ENCODE measurements around the gene KHDC4.

DNA sequence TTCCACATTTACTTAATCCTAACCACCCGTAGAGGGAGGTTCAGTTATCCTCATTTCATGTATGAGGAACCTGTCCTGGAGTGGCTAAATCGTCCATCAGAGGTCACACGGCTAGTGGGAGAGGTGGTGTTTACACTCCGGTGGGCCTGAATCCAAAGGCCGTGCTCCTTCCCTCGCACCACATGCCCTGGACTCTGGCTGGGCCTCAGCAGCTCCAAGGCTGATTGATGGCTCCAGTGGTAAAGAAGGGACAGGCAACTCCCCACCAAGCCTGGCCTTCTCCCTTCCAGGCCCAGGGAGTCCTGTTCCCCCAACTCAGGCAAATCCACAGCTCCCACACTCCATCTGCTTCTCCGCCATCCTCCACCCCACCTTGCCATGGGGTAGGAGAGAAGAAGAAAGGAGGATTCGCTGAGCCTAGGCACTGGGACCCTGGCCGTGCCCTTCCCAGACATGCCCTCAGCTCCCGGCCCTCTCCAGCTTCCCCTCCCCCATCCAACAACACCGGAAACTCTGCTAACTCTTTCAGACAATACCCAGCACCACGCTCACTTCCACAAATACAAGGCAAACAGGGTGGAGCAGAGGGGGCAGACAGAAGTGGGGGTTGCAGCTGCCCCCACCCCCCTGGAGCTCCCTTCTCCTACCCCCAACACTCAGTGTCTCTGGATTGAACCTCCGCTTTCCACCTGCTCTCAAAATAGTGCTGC lies 33.3 kb upstream of the KHDC4 start:
- TF ChIP-seq, protein P1, sequence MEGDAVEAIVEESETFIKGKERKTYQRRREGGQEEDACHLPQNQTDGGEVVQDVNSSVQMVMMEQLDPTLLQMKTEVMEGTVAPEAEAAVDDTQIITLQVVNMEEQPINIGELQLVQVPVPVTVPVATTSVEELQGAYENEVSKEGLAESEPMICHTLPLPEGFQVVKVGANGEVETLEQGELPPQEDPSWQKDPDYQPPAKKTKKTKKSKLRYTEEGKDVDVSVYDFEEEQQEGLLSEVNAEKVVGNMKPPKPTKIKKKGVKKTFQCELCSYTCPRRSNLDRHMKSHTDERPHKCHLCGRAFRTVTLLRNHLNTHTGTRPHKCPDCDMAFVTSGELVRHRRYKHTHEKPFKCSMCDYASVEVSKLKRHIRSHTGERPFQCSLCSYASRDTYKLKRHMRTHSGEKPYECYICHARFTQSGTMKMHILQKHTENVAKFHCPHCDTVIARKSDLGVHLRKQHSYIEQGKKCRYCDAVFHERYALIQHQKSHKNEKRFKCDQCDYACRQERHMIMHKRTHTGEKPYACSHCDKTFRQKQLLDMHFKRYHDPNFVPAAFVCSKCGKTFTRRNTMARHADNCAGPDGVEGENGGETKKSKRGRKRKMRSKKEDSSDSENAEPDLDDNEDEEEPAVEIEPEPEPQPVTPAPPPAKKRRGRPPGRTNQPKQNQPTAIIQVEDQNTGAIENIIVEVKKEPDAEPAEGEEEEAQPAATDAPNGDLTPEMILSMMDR (conservative IDR thresholded peaks at IDR 0.05 in 1 of 2, IDR thresholded peaks at IDR 0.05 in 1 of 2; ENCODE audit: low read depth in 1 of 2, low read length in 2 of 2), result no peak
- TF ChIP-seq EZH2 (IDR thresholded peaks at IDR 0.05; ENCODE audit: low read length, missing control alignments), result no peak
